HFFc6 (cell line): ENCODE results near the gene RAMP3. TPM values are rescaled to one million over a fixed set of nuclear protein-coding genes. Genes with fewer than 3 reads are reported as not detected.

Experiments used
- DNase-seq: peaks from one replicate; pipeline ENCODE4 v3.0.0-alpha.2; 2018
- H3K27ac Mint-ChIP-seq: 2 replicates; pipeline ENCODE4 v1.8.0; 2020; ENCODE audit warnings: mild to moderate bottlenecking, mixed read lengths
- H3K27me3 Mint-ChIP-seq: 2 replicates; pipeline ENCODE4 v1.8.0; 2021; ENCODE audit warnings: mild to moderate bottlenecking, moderate library complexity, mixed read lengths; ENCODE audit not compliant: insufficient read depth
- H3K36me3 Mint-ChIP-seq: 2 replicates; pipeline ENCODE4 v1.8.0; 2021; ENCODE audit warnings: low read depth, mixed read lengths
- H3K4me1 Mint-ChIP-seq: 2 replicates; pipeline ENCODE4 v1.8.0; 2020; ENCODE audit warnings: low read depth, mixed read lengths
- H3K4me3 Mint-ChIP-seq: 2 replicates; pipeline ENCODE4 v1.8.0; 2020; ENCODE audit warnings: mild to moderate bottlenecking, moderate library complexity, mixed read lengths
- H3K9me3 Mint-ChIP-seq: 2 replicates; pipeline ENCODE4 v1.8.0; 2020; ENCODE audit warnings: mild to moderate bottlenecking, mixed read lengths
- CTCF ChIP-seq: fragments of 200-600 bp; sonication (generic); IDR thresholded peaks from 2 replicates; pipeline ENCODE4 v1.5.0; 2021; ENCODE audit warnings: antibody characterized with exemption, mild to moderate bottlenecking
- total RNA-seq, 6 experiments: library from RNA; stranded (reverse); fragmentation: NEBNext Ultra II Directional; extraction: Animal tissue kit (Norgen Biotek cat#: 25700); gene quantifications; 2 replicates in 1 of 6; 3 replicates in 5 of 6; pipeline ENCODE4 v1.2.3, GENCODE V29; 2021

RAMP3 gene
- total RNA-seq, 6 experiments from 2014 or later: not detected

- DNase-seq: no peak
- Mint-ChIP-seq H3K9me3 (no peaks in the 10 kb centered on the region), H3K4me1 (no peaks in the 10 kb centered on the region), H3K27ac (no peak overlapping the region), H3K36me3 (no peaks in the 10 kb centered on the region), H3K27me3 (peaks cover 28% of the 10 kb centered on the region), H3K4me3 (no peak overlapping the region)
- TF ChIP-seq CTCF: no peak
Measured at GRCh38 chr7:45185028-45185863, 27.7 kb downstream of the RAMP3 start.

GRCh38 chr7:45185864-45186250 is 28.3 kb downstream of the RAMP3 start:
- Mint-ChIP-seq H3K4me1 (no peaks in the 10 kb centered on the region), H3K4me3 (no peak overlapping the region), H3K27me3 (peaks cover 28% of the 10 kb centered on the region), H3K9me3 (no peaks in the 10 kb centered on the region), H3K36me3 (no peaks in the 10 kb centered on the region), H3K27ac (no peak overlapping the region)
- no peak for DNase-seq
- no peak for TF ChIP-seq CTCF

- H3K4me1 Mint-ChIP-seq: no peaks in the 10 kb centered on the region
- H3K27ac Mint-ChIP-seq: no peak overlapping the region
- no peak overlapping the region for H3K4me3 Mint-ChIP-seq
- TF ChIP-seq CTCF: no peak
- no peak for DNase-seq
- no peaks in the 10 kb centered on the region for H3K36me3 Mint-ChIP-seq
- no peaks in the 10 kb centered on the region for H3K9me3 Mint-ChIP-seq
- H3K27me3 Mint-ChIP-seq: peaks cover 28% of the 10 kb centered on the region
Measured at GRCh38 chr7:45186261-45186813, 28.7 kb downstream of the RAMP3 start.

GRCh38 chr7:45187089-45187945 is 29.7 kb downstream of the RAMP3 start:
- no peak for TF ChIP-seq CTCF
- no peak for DNase-seq
- H3K9me3 Mint-ChIP-seq: no peaks in the 10 kb centered on the region
- H3K4me1 Mint-ChIP-seq: no peaks in the 10 kb centered on the region
- no peak overlapping the region for H3K4me3 Mint-ChIP-seq
- peaks cover 25% of the 10 kb centered on the region for H3K27me3 Mint-ChIP-seq
- no peaks in the 10 kb centered on the region for H3K36me3 Mint-ChIP-seq
- no peak overlapping the region for H3K27ac Mint-ChIP-seq

- no peak for TF ChIP-seq CTCF
- no peak overlapping the region for H3K4me3 Mint-ChIP-seq
- no peaks in the 10 kb centered on the region for H3K4me1 Mint-ChIP-seq
- no peaks in the 10 kb centered on the region for H3K9me3 Mint-ChIP-seq
- no peak for DNase-seq
- H3K27ac Mint-ChIP-seq: no peak overlapping the region
- peaks cover 26% of the 10 kb centered on the region for H3K27me3 Mint-ChIP-seq
- no peaks in the 10 kb centered on the region for H3K36me3 Mint-ChIP-seq
Measured at GRCh38 chr7:45187946-45188411, 30.4 kb downstream of the RAMP3 start.
